ENCODE data around the gene C16orf95. TPM values are rescaled to one million over a fixed set of nuclear protein-coding genes. Genes with fewer than 3 reads are reported as not detected.

C16orf95 gene
- total and polyA plus RNA-seq, 4 donors = 0.48 to 4.3 (median 2.1) TPM

DNA sequence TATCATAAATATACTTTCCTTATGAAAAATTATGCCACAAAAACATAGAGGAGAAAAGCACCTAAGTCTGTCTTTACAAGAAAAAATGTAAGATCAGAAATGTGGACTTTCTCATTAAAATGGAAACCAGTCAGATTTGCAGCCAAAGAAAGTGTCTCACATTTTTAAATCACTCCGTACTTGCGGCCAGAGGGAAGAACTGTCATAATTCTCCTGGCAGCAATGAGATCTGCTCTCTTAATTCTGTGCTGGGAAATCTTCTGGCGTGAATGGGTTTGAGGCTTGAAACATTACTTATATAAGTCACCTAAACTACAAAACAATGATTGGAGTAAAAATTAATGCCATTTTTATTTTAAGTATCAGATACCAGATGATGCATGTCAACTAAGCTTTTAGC is 10.7 kb downstream of the C16orf95 start:
- no peak for DNase-seq
- TF ChIP-seq, protein P1, sequence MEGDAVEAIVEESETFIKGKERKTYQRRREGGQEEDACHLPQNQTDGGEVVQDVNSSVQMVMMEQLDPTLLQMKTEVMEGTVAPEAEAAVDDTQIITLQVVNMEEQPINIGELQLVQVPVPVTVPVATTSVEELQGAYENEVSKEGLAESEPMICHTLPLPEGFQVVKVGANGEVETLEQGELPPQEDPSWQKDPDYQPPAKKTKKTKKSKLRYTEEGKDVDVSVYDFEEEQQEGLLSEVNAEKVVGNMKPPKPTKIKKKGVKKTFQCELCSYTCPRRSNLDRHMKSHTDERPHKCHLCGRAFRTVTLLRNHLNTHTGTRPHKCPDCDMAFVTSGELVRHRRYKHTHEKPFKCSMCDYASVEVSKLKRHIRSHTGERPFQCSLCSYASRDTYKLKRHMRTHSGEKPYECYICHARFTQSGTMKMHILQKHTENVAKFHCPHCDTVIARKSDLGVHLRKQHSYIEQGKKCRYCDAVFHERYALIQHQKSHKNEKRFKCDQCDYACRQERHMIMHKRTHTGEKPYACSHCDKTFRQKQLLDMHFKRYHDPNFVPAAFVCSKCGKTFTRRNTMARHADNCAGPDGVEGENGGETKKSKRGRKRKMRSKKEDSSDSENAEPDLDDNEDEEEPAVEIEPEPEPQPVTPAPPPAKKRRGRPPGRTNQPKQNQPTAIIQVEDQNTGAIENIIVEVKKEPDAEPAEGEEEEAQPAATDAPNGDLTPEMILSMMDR (IDR thresholded peaks at IDR 0.05; ENCODE audit: control extremely low read depth, extremely low read depth) = no peak
- H3K4me1 ChIP-seq (ENCODE audit: control insufficient read depth in 5 of 5, insufficient read depth in 5 of 5, low read length in 5 of 5) = no peaks in the 10 kb centered on the region
- no peak for ATAC-seq (ENCODE audit: insufficient read depth, low FRiP score)
- WGBS, 2 donors = 84 to 87% methylated on average over 3 of the region's 3 CpGs
- no peak overlapping the region for H3K9ac ChIP-seq (ENCODE audit: insufficient read depth in 1 of 2, low read length in 2 of 2)
- no peaks in the 10 kb centered on the region for H3K36me3 ChIP-seq (ENCODE audit: control insufficient read depth in 4 of 4, insufficient read depth in 4 of 4, low read length in 4 of 4)
- H3K27ac ChIP-seq (ENCODE audit: low read depth in 1 of 2, low read length in 1 of 2) = no peak overlapping the region
- no peak overlapping the region for H3K4me3 ChIP-seq
- no peaks in the 10 kb centered on the region for H3K27me3 ChIP-seq (ENCODE audit: control insufficient read depth in 3 of 3, insufficient read depth in 3 of 3, low read length in 2 of 3)
- peaks cover 0 to 2% (median 0%) of the 10 kb centered on the region in 4 donors for H3K9me3 ChIP-seq (ENCODE audit: control insufficient read depth in 4 of 4, insufficient read depth in 3 of 4, low read length in 3 of 4)

DNA sequence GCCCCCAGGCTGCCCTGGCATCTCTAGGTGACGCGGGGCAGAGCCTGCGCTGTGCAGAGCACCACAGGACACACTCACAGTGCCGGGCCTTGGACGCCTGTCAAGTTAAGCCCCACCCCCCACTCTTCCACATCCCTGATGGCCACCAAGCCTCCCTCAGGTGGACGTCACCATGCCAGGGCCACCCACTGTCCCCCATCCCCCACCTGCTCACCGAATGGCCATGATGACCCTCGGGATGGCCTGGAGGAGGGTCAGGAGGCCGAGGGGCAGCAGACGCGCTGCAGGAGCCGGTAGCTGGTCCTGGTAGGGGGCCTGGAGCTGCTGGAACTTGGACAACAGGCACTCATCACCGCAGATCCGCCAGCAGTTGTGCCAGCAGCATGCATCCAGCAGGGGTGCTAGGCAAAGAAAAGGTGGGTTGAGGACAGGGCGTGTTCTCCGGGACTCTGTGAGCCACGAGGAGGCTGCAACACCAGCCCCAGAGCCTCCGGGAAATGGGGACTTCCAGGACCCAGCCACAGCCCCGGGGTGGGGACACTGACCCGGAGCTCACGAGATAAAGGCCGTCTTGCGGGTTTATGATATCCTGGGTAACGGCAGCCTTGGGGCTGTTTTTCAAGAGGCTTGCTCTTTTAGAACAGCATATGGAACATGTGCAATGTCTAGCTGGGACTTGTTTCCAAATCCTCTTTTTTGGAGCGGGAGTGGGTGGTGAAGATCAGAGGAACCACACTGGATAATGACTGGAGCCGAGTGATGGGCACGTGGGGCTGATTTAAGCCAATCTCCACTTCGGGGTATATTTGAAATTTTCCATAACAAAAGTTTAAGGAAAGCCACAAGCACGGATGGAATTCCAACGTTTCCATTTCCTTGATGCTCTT is 11.4 kb downstream of the C16orf95 start:
- Histone ChIP-seq H3K27ac (ENCODE audit: low read depth in 1 of 2, low read length in 1 of 2) (no peak overlapping the region), H3K4me3 (no peak overlapping the region), H3K9me3 (ENCODE audit: control insufficient read depth in 4 of 4, insufficient read depth in 3 of 4, low read length in 3 of 4) (no peaks in the 10 kb centered on the region), H3K27me3 (ENCODE audit: control insufficient read depth in 3 of 3, insufficient read depth in 3 of 3, low read length in 2 of 3) (no peaks in the 10 kb centered on the region), H3K36me3 (ENCODE audit: control insufficient read depth in 4 of 4, insufficient read depth in 4 of 4, low read length in 4 of 4) (no peaks in the 10 kb centered on the region), H3K4me1 (ENCODE audit: control insufficient read depth in 5 of 5, insufficient read depth in 5 of 5, low read length in 5 of 5) (no peaks in the 10 kb centered on the region), H3K9ac (ENCODE audit: insufficient read depth in 1 of 2, low read length in 2 of 2) (no peak overlapping the region)
- TF ChIP-seq, protein P1 (IDR thresholded peaks at IDR 0.05; ENCODE audit: control extremely low read depth, extremely low read depth) = no peak
- ATAC-seq (ENCODE audit: insufficient read depth, low FRiP score) (no peak), DNase-seq (no peak)
- 68 to 82% methylated on average over 30 of the region's 30 CpGs for WGBS, 2 donors

DNA sequence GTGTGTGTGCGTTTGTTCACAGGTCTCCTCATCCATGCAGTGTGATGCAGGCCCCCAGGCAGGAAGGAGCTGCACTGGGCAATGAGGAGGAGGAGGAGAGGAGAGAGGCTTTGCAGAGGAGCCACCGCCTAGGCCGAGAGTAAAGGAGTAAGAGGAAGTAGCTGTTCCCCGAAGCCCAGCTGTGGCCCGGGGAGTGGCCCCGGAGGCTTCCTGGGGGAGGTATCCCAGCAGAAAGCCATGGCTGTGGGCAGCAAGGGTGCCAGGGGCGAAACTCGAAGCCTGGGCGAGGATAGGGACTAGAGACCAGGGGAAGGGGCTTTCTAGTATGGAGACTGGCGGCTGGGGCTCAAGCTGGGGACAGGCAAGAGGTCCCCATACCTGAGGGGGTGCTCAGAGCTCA is 12.2 kb downstream of the C16orf95 start:
- Histone ChIP-seq H3K9ac (ENCODE audit: insufficient read depth in 1 of 2, low read length in 2 of 2) (no peak overlapping the region), H3K4me1 (ENCODE audit: control insufficient read depth in 5 of 5, insufficient read depth in 5 of 5, low read length in 5 of 5) (no peaks in the 10 kb centered on the region), H3K36me3 (ENCODE audit: control insufficient read depth in 4 of 4, insufficient read depth in 4 of 4, low read length in 4 of 4) (no peaks in the 10 kb centered on the region), H3K27ac (ENCODE audit: low read depth in 1 of 2, low read length in 1 of 2) (no peak overlapping the region), H3K27me3 (ENCODE audit: control insufficient read depth in 3 of 3, insufficient read depth in 3 of 3, low read length in 2 of 3) (no peaks in the 10 kb centered on the region), H3K4me3 (no peak overlapping the region), H3K9me3 (ENCODE audit: control insufficient read depth in 4 of 4, insufficient read depth in 3 of 4, low read length in 3 of 4) (no peaks in the 10 kb centered on the region)
- TF ChIP-seq, protein P1 (IDR thresholded peaks at IDR 0.05; ENCODE audit: control extremely low read depth, extremely low read depth) = no peak
- WGBS, 2 donors = 59 to 66% methylated on average over 10 of the region's 10 CpGs
- DNase-seq (no peak), ATAC-seq (ENCODE audit: insufficient read depth, low FRiP score) (no peak)

All from lung (tissue), 12 donors.